NCI-H2029 (cell line): Measurements from ENCODE around the gene PPDPF.
"Not testable (repeated sequence)": the region's sequence is repeated elsewhere in the genome, so short reads cannot be mapped to it uniquely, and the experiment has no call there.

ENCODE experiments used
- DNase-seq: peaks from one replicate; lab custom pipeline; 2025; lab: John Stamatoyannopoulos, UW

Gene PPDPF, protein sequence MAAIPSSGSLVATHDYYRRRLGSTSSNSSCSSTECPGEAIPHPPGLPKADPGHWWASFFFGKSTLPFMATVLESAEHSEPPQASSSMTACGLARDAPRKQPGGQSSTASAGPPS

GRCh38 chr20:63520504-63520933, at the start of gene PPDPF:
Gene PPDPF (plus strand): TSS chr20:63520765. CDS start chr20:63521309, 544 bp downstream.
- peak; percentile 53 for DNase-seq

GRCh38 chr20:63471002-63471716, 49.4 kb upstream of the PPDPF start:
- DNase-seq = no peak

DNA sequence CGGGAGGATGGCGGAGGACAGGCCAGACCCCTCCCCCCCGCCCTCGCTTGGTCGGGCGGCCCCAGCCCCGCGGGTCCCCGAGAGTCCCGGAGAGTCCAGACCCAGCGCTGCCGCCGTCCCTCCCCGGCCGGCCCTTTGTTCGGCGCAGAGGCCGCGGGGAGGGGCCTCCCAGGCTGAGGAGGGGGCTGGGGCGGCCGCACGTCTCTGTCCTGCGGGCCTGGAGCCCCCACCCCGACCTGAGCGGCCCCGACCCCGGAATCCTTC, 48.9 kb upstream of the PPDPF start:
- DNase-seq = no peak

DNA sequence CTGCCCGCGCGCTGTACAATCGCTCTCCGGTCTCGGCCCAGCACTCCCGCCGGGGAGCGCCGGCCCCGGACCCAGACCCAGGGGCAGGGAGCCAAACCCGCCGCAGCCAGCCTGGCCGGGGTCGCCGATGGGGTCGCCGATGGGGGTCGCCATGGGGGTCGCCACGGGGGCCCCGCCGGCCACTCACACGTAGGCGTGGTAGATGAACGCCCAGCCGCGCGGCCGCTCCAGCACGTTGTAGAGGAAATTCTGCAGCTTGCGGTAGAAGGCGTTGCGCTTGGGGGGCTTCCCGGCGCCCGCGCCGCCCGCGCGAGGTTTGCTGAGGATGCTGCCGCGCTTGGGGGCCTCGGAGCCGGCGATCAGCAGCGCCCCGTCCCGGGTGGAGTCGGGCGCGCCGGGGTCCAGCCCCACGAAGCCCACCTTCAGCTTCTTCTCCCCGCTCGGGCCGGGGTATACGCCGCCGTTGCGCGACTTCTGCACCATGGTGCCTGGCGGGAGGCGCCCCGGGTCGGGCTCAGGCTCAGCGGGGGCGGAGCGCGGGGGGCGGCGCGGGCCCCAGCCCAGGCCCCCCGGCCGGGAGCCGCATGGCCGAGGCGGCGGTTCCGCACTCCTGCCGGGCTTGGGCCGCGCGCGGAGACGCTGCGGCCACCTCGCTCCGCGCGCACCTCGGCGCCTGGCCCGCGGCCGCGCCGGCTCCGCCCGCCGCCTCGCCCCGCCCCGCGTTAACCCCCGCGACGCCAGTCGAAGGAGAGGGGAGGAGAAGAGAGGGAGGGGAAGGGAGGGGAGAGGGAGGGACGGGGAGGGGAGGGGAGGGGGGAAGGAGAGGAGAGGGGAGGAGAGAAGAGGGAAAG, 48.4 kb upstream of the PPDPF start, which contains the start of gene KCNQ2:
Gene KCNQ2 (minus strand): TSS at position 675 of the 851 bp plus-strand sequence. CDS start 192 bp downstream, at position 483.
- DNase-seq = no peak

DNA sequence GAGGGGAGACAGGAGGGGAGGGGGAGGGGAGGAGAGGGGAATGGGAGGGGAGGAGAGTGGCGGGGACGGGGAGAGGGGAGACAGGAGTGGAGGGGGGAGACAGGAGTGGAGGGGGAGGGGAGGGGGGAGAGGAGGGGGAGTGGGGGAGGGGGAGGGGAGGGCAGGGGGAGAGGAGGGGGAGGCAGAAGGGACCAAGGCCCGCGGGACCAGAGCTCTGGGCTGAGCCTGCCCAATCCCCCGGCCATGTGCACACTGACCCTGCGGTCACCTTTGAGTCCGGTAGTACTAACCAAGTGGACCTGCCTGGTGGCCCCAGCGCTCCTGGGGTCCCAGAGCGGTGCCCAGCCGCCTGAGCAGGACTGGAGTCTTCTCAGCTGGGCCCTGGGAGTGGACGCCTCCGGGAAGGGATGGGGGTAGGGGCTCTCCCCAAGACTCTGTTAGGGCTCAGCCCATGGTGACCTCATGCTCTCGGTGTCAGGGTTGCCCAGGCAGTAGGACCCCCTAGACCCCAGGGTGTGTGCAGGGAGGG, 47.6 kb upstream of the PPDPF start:
- no peak for DNase-seq

GRCh38 chr20:63473555-63474449, 46.8 kb upstream of the PPDPF start:
- DNase-seq = no peak

DNA sequence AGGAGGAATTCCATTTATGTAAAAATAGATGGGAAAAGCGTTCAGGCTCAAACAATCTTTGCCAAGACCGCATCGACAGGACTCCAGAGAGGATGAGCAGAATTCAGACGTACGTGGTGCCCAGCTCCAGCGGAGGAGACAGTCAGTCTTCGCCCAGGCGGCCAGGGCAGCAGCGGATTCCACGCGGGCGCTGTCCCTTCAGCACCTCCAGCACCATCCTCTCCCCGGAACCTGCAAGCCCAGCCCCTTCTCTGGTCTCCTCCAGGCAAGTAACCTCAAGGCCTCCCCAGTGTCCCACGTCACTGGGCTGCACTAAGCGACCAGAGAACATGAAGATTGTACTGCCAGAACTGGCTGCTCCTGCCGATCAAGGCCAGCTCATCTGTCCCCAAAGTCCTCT, 45.4 kb upstream of the PPDPF start:
- no peak for DNase-seq

DNA sequence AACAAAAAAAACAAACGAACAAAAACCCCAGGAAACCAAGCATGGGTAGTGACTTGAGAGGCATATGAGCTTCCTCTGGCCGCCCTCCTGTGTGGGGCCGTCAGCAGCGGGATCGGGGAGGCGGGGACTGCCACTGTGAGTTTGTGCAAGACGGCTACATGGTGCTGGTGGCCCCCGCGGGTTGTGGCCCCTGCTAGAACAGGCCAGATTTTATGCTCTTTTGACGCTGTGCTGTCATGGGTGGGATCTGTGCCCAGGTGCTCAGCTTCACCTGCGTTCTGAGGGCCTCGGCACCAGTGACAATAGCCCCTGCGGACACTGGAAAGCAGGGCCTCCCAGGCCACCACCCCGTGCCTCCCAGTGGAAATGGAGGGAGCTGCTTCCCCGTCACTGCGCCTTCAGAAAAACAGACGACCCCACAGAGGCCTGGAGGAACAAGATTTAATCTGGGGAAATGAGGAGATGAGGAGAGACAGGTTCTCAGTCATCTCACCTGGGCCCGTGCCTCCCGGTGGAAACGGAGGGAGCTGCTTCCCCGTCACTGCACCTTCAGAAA, 43.4 kb upstream of the PPDPF start:
- no peak for DNase-seq

DNA sequence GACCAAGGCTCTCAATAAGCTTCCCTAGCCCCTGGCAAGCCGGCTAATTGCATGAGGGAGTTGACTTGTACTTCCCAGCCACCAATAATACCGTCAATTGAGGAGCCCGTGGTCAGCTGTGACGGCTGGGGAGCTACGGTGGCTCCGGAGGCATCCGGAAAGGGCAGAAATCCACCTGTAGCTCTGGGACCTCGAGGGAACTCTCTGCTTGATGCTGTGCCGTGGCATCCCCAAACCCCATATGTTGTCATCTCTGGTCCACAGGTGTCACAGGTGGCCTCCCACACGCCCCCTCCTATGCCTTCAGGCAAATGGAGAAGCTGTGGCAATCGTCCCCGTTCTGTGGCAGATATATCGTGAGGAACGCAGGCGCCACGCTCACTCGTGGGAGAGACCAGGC, 42.6 kb upstream of the PPDPF start:
- no peak for DNase-seq

DNA sequence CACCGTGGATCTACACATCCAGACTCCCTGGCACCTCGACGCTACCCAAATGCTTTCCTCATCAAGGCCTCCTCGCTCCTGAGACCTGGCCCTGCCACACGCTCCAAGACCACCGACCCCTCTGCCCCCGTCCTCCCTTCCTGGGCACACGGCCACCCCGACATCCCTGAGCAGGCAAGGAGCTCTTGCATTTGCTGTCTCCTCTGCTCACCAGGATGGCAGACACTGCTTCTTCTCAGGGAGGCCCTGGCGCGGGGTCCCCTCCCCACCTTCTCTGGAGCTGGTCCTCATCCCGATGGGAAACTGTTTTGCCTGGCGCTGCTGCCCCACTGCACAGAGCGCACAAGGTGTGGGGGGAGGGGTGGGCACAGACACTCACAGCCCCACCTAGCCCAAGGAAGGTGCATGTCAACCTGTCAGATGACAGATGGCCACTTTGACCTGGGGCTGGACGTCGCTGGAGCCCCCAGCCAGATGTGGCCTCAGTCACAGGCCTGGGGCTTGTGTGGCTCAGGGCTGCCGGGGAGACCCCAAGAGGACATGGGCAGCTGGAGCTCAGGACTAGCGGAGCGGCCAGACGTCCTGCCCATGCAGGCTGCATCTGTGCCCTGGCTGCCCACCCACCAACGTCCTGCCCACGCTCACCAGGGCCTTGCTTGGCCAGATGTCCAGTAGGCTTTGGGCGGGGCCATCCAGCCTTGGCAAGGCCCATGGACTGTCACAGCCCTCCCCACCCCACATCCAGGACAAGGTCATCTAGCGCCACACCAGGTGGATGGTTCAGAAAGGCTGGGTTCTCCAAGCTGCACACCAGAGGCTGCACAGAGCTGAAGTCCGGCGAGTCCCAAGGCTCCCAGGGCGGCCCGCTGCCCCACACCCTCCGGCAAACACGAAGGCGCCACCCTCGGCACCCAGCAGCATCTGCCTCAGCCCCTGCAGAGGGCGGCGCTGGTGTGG, 41.9 kb upstream of the PPDPF start:
- no peak for DNase-seq

DNA sequence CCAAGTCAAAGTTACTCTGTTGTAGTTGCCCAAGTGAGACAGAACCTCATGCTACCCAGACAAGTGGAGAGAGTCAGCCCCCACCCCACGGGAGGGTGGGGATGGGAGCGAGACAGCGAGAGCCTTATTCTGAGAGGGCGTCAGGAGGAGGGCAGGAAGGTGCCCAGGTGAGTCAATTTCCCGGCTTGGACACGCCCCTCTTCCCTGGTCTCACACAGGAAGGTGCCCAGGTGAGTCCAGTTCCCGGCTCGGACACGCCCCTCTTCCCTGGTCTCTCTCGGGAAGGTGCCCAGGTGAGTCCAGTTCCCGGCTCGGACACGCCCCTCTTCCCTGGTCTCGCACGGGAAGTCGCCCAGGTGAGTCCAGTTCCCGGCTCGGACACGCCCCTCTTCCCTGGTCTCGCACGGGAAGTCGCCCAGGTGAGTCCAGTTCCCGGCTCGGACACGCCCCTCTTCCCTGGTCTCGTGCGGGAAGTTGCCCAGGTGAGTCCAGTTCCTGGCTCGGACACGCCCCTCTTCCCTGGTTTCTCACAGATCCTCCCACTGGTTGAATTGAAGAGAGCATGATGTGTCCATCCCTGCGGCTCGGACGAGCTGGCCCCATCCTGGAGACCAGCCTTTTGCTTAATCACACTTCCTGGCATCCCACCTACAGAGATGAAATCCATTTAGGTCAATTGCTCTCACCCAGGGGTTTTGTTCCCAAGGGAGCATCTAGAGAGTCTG, 40.7 kb upstream of the PPDPF start:
- not testable (repeated sequence) for DNase-seq

- DNase-seq = no peak
Measured at GRCh38 chr20:63481503-63481902, 39.1 kb upstream of the PPDPF start.

DNA sequence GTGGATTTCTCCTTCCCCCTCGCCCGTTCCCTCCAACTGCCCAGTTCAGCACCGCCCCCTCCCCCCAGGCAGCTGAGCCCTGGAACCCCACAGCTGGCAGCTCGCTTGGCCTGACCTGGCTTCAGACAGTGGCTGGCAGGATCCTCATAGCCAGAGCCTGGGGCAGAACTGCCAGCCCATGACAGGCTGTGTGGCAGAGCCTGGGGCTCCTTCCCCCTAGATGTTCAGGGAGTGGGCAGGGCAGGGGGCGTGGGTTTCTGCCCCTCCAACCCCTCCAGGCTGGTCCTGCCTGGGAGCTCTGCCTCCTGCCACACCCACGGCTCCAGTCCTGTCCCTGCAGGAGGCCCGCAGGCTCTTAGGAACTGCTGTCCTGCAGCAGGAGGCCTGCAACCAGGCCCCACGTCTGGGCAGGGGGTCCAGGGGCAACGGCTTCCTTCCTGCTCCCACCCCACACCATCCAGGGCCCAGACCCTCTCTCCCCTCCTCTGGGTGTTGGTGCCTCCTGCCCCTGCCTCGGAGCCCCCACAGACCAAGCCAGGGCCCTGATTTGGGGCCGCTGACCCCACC, 38.5 kb upstream of the PPDPF start:
- DNase-seq = no peak

- DNase-seq = no peak
Measured at GRCh38 chr20:63483834-63484233, 36.7 kb upstream of the PPDPF start.

- no peak for DNase-seq
Measured at GRCh38 chr20:63484236-63484635, 36.3 kb upstream of the PPDPF start.

DNA sequence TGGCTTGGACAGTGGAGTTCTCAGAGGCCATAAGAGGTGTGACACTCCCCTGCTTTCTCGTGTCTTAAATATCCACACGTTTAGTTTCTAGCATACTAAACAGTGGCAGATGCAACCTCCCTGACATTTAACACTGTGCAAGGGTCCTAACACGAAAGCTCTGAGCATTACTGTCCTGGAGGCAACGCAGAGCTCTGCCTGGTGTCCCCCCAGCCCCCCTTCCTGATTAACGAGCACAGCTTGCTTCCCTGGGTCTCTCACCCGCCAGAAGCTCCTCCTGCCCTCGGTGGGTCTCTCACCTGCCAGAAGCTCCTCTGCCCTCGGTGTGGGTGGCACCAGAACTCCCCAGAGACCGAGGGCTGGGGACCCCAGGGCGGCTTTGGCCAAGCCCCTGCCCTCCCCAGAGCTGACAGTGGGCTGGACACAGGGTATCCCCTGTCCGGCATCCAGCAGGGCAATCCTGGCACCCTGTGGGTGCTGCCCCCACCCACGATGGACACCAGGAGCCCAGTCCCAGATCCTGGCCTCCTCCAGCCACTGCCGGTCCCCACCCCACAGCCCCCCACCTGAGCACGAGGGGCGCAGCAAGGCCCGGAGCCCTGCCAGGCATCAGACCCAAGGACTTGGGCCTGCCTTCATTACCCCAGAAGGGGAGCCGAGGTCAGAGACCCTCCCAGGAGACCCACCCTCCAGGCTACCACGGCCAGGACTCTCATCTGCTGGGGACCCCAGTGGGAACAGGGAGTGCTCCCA, 35.7 kb upstream of the PPDPF start:
- no peak for DNase-seq

GRCh38 chr20:63486300-63486855, 34.2 kb upstream of the PPDPF start:
- no peak for DNase-seq

- no peak for DNase-seq
Measured at GRCh38 chr20:63487116-63487764, 33.3 kb upstream of the PPDPF start.
